Bronchial epithelial cell (primary cell): ENCODE results near the gene RUNX1. TPM values are rescaled to one million over a fixed set of nuclear protein-coding genes. Genes with fewer than 3 reads are reported as not detected.

ENCODE experiments used
- DNase-seq: peaks from one replicate; pipeline ENCODE4 v3.0.0-alpha.2; 2010; ENCODE audit warnings: low read depth
- FAIRE-seq: peaks from 2 replicates; lab custom pipeline; 2011; peaks lifted over from hg19 to GRCh38; lab: Jason Lieb, UNC
- H3K27me3 ChIP-seq: 2 replicates; pipeline ENCODE4 v1.5.1; 2011; ENCODE audit warnings: low read length; ENCODE audit not compliant: control insufficient read depth, insufficient read depth
- H3K36me3 ChIP-seq: 2 replicates; pipeline ENCODE4 v1.5.1; 2011; ENCODE audit warnings: low read length; ENCODE audit not compliant: control insufficient read depth, insufficient read depth
- H3K4me3 ChIP-seq: 2 replicates; pipeline ENCODE4 v1.5.1; 2011; ENCODE audit warnings: mild to moderate bottlenecking, low read depth, low read length, control low read depth
- CTCF ChIP-seq: IDR thresholded peaks from 2 replicates; pipeline ENCODE4 v1.5.1; 2011; ENCODE audit warnings: mild to moderate bottlenecking, moderate library complexity, low read length, control low read depth, inconsistent platforms; ENCODE audit not compliant: insufficient read depth, severe bottlenecking
- total RNA-seq: library from RNA; depleted of rRNA; stranded (reverse); fragments of >200 nt; gene quantifications from 2 replicates; pipeline ENCODE4 v1.2.1, GENCODE V29; 2014

RUNX1 gene
- total RNA-seq, 1 donor from 2014 or later = 11.8 TPM

GRCh38 chr21:35091496-35091895, 42.4 kb upstream of the RUNX1 start:
- FAIRE-seq (no peak), DNase-seq (peak; percentile 41)
- no peaks in the 10 kb centered on the region for H3K36me3 ChIP-seq
- no peak for TF ChIP-seq CTCF
- H3K4me3 ChIP-seq = no peak overlapping the region
- no peaks in the 10 kb centered on the region for H3K27me3 ChIP-seq

GRCh38 chr21:35090403-35090802, 41.3 kb upstream of the RUNX1 start:
- H3K36me3 ChIP-seq = no peaks in the 10 kb centered on the region
- no peak for TF ChIP-seq CTCF
- DNase-seq (no peak), FAIRE-seq (no peak)
- no peak overlapping the region for H3K4me3 ChIP-seq
- no peaks in the 10 kb centered on the region for H3K27me3 ChIP-seq

GRCh38 chr21:35088319-35088771, 39.2 kb upstream of the RUNX1 start:
- DNase-seq (peak; percentile 58), FAIRE-seq (no peak)
- H3K4me3 ChIP-seq = no peak overlapping the region
- no peak for TF ChIP-seq CTCF
- H3K27me3 ChIP-seq = no peaks in the 10 kb centered on the region
- H3K36me3 ChIP-seq = no peaks in the 10 kb centered on the region

- H3K36me3 ChIP-seq = no peaks in the 10 kb centered on the region
- no peak overlapping the region for H3K4me3 ChIP-seq
- peak; percentile 85 for DNase-seq
- no peak for TF ChIP-seq CTCF
- no peak for FAIRE-seq
- no peaks in the 10 kb centered on the region for H3K27me3 ChIP-seq
Measured at GRCh38 chr21:35086357-35086756, 37.3 kb upstream of the RUNX1 start.

- DNase-seq (peak; percentile 89), FAIRE-seq (no peak)
- TF ChIP-seq CTCF = no peak
- H3K4me3 ChIP-seq = no peak overlapping the region
- no peaks in the 10 kb centered on the region for H3K36me3 ChIP-seq
- H3K27me3 ChIP-seq = no peaks in the 10 kb centered on the region
Measured at GRCh38 chr21:35084869-35085268, 35.8 kb upstream of the RUNX1 start.

- no peak overlapping the region for H3K4me3 ChIP-seq
- DNase-seq (no peak), FAIRE-seq (no peak)
- no peaks in the 10 kb centered on the region for H3K27me3 ChIP-seq
- H3K36me3 ChIP-seq = no peaks in the 10 kb centered on the region
- no peak for TF ChIP-seq CTCF
Measured at GRCh38 chr21:35083246-35083645, 34.1 kb upstream of the RUNX1 start.
